ENCODE results near the gene CLDN19. TPM values are rescaled to one million over a fixed set of nuclear protein-coding genes. Genes with fewer than 3 reads are reported as not detected.
"Not testable (repeated sequence)": the region's sequence is repeated elsewhere in the genome, so short reads cannot be mapped to it uniquely, and the experiment has no call there.

Gene CLDN19
- total RNA-seq, 1 experiment from 2014 or later = not detected

DNA sequence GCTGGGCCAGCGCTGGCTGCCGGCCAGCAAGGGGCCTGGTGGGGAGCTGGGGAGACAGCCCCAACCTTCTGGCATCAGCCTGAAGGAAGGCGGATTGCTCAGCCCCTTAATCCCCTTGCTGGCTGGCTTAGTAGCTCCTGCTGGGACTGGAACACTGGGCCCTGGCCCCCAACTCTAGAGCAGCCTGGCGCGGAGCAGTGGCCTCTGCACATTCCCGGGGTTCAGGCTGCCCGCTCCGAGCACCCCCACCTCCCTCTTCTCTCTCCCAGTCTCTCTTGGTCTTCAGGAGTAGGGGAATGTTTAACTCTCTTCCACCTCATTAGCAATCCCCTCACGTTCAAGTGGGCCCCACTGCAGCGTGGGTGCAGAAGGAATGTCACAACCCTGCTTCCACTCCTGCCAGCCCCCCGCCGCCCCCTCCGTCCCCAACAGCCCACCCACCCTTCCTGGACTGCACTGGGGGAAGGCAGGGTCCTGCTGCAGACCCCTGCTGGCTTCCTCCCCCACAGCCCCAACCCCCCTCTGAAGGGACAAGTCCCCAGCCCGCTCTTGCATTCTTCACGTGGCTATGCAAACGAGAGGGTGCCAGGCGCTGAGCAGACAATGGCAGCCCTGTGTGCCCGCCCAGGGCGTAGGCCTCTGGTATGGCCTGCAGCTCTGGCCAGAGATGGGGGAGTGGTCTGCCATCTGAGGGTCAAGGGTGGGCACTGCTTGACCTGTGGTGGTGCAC is 980 bp upstream of the CLDN19 start:
- no peak for DNase-seq (ENCODE audit: extremely low read depth, low read depth)

DNA sequence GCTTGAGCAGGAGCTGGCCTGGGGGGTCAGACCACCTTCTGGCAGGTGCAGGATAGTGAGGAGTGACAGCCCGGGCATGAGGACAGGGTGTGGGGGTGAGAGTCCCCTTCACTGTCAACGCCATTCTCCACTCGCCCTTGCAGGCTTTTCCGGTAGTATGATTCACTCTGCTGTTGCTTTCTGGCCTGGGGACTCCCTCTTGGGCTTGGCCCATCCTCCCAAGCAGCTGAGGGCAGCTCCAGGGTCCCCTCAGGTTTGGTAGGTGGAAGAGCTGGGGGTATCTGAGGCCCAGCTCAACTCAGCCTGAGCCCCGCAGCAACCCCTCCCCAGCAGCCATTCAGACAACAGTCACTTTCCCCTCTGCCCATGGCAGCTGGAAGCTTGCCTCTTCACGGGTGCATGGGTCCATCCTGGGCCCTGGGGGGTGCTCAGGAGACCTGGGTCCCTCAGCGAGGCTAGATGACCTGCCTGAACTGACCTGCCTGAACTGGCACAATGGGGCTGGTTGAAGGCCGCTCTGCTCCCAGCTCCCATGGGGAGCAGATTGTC is 1.3 kb downstream of the CLDN19 start:
- no peak for DNase-seq (ENCODE audit: extremely low read depth, low read depth)

DNA sequence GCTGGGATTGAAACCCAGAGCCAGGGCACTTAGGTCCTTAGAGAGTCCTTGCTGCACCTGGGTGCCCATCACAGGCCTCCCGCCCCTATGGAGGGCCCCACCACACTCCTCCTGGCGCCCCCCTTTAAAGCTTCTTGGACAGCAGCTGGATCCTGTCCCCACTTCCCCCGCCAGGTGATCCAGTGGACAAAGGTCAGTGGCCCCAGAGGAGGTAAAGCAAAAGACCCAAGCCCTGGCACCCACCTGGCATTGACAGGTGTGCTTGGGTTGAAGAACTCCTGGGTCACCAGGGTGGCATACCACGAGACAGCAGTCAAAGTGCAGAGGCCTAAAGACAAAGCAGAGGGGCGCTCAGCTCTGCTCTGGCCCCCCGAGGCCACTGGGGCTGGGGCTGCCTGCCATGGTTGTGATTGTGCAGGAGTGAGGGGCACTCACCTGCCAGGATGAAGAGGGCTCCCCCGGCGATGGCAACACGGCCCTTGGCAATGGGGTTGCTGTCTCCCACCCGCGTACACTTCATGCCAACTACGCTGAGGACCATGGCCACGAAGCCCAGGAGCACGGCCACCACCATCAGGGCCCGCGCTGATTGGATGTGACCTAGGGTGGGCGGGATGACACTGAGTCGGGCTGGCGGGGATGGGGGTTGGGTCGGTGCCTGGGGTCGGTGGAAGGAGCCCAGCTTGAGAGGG is 1.9 kb downstream of the CLDN19 start:
- DNase-seq (ENCODE audit: extremely low read depth, low read depth) = no peak

DNA sequence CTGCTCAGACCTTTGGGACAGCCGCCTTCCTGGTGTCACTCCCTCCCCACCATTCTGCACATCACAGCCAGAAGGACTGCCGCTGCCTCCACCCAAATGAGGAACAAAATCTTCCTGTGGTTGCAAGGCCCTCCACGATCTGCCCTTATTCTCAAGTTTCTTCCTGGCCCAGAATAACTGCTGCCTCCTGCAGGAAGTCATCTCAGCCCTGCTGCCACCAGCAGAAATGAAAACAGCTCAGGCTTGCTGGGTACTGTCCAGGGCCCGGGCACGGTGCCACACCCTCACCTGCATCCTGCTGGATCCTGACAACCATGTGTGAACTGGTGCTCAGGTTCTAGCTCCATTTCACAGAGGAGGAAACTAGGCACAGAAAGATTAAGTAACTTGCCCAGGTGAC is 2.8 kb downstream of the CLDN19 start:
- no peak for DNase-seq (ENCODE audit: extremely low read depth, low read depth)

DNA sequence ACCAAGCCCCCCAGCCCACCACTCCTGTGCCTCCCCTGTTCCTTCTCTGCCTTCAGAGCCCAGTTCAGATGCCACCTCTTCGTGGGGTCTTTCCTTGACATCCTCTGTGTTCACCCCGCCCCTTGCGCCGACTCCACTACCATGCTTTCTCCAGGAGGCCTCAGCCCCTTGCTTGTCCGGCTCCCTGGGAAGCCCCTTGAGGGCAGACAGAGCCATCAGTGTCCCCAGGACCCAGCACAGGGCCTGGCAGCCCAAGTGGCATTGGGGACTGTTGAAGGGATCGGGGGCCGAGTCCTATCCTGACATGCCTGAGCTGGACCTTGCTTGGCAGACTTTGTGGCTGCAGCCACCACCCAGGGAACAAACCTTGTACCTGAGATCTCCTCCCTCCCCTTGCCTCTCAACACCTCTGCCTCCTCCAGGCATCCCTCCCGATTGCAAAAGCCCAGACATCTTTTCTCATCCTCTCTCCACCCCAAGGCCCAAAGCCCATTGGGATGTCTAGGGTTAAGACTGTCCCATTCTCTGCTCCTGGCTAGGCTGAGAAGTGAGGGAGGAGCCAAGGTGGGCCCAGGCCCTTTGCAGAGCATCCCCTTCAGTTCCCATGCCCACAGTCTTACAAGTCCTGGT is 3.4 kb downstream of the CLDN19 start:
- no peak for DNase-seq (ENCODE audit: extremely low read depth, low read depth)

DNA sequence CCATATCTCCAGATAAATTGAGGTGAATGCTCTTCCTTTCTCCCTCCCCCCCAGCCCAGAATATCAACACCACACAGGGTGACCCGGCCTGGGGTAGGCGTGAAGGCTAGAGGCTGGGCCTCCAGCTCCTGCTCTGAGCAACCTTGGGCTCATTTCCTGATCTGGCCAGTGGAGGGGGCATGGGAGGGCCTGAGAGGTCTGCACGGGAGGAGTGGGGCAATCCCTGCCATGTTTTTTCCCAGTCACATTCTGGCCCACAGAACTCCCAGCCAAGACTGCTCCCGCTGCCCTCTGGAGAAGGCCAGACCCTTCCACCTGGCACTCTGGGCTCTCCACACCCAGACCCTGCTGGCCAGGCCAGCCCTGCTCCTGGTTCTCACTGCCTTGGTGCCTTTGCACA is 3.9 kb downstream of the CLDN19 start:
- DNase-seq (ENCODE audit: extremely low read depth, low read depth) = peak; percentile 30

DNA sequence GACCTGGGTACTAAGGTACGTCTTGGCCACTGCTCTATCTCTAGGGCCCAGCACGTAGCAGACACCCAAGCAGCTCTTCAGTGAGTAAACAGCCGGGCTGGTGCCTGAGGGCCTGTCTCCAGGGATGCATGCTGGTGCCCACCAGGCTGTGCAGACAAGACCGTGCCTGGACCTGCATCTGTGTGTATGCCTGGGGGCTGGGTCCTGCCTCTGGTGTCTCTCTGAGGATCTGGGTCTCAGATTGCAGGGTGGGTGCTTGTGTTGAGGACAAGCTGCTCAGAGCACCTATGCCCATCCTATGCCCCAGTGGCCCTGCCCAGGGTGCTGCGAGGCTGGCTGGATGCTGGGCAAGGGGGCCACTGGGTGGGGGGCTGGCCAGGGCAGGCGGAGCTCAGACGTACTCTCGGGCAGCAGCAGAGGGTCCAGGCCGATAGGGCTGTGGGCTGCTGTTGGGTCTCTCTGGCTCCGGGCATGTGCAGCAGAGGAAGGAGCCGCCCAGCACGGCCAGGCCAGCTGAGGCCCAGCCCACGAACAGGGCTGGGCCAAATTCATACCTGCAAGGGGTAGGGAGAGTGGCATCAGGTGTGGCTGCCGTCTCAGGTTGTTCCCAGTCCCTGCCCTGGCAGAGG is 4.4 kb downstream of the CLDN19 start:
- no peak for DNase-seq (ENCODE audit: extremely low read depth, low read depth)

DNA sequence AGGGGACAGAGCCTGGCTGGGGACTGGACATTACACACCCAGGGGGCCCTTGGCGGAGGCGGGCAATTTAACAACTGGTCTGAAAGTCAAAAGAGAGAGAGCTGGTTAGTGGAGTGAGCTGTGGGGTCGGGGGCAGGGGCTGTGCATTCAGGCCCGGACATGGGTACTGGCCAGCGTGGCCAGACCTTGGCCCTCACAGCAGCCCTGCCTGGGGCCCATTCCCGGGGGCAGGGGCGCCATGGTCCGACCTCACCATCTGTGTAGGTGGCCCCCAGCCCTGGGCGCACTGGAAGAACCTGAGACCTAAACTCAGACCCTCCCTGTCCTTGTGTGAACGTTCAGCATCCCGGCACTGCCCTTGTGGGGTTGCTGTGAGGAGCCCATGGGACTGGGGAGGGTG is 5.0 kb downstream of the CLDN19 start:
- no peak for DNase-seq (ENCODE audit: extremely low read depth, low read depth)

DNA sequence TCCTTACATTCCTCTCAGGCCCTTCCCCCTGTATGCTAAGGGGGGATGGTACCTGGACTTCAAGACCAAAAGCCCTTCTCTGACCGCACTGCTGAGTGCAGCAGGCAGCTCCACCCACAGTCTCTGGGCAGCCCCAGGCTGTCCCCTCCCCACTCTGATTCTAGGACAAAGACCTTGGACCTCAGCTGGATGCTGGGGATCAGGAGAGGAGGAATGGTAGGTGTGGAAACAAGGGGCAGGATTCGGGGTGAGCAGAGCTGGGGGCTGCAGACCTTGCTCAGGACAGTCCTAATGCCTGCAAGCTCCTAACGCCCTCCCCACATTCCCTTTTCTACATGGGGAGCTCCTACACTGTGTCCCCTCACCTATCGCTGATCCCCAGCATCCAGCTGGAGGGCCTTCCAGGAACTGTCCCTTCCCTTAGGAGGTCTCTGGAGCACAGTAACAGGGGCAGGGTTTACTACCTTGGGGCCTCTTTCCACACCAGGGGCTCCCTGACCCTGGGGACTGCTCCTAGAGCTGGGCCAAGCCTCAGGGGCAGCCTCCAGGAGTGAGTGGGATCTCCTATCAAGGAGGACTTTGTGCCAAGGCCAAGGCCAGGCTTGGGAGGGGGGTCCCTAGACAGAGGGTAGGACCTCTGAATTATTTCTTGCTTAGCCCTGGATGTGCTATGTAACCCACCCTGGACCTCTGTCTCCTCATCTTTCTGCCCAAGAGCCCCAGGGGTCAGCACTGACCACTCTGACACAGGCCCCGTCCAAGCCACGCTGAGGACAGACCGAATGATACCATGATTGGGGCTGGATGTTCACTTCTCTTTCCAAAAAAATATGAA is 5.6 kb downstream of the CLDN19 start:
- no peak for DNase-seq (ENCODE audit: extremely low read depth, low read depth)

DNA sequence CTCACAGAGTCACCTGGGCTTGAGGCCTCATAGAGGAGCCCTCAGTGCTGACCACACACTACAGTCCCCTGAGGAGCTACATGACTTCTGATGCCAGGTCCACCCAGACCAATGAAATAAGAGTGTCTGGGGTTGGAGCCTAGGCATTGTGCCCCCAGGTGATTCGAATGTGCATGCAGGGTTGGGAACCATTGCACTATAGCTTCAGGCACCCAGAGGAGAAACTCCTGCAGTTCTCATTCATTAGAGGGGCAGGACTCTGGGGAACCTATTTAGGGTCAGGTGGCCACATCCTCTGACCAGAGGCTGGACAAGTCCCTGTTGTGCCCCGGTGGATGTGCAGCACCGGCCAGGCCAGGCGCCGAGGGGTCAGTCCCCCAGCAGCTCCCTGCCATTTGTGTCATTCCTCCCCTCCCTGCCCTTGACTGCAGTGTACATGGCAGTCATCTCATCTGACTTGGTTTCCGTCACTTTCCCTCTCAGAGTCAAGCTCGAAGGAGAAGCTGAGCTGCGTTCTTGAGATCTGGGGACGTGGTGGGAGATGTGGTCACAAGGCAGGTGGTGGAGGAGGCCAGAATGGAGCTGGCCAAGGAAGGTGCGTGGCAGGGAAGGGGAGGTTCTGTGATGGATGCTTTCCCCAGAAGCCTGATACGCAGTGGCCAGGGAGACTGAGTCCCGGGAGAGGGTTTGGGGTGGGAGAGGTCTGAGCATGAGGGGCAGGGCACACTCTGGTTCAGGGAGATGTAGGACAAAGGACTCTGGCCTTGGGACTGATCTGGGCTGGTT is 6.4 kb downstream of the CLDN19 start:
- no peak for DNase-seq (ENCODE audit: extremely low read depth, low read depth)

DNA sequence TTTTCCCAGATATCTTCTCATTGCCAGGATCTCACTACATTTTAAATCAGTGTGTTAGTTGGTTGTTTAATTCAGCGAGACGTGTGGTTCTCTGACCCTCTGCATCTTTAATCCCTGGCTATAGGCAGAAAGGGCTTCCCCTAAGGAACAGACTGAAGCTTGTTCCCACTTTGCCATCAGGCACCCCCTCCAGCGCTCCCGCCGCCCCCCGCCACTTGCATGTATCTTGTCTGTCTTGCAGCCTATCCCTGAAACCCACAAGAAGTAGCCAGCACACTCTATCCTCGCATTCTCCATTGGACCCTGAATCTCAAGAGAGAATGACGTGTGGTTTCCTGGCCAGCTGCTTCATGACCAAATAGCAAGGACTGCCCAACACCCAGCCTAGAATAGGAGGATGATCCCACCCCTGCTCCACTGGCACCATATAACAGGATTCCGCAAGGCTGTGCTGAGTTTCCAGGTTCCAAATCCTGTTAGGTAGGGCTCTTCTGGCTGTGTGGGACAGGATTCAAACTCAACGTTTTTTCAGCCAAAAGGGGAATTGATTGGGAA is 7.8 kb downstream of the CLDN19 start:
- no peak for DNase-seq (ENCODE audit: extremely low read depth, low read depth)

DNA sequence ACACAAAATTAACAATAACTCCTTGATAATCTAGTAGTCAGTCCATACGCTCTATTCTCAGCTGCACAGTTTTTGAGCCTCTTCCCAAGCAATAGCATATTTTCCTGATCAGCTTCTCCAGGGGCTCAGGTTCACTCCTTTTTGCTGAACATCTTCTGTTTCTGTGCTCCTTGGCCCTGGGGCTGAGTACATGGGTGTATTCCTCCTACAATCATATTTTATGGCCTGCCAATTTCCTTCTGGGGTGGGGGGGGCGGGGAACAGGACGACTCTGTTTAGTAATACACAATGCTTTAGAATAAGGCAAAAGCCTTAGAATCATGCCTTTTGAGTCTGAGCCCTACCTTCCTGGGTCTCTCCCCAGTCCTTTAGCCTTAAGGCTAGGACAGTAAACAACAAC is 8.5 kb downstream of the CLDN19 start:
- DNase-seq (ENCODE audit: extremely low read depth, low read depth) = no peak

DNA sequence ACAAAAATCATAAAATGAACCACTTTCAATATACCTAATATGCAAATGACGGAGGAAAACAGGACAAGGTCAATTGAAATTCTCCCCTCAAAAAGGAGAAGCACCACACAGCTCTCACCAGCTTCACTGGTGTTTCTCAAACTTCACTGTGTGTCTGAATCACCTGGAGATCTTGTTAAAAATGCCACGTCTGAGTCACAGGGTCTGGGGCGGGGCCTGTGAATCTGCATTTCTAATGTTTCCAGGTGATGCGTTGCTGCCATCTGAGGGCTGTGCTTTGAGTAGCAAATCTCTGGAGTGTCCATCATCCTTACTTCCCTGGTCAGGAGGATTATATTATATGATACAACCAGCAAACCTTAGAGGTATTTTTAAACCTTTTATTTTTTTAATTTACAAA is 9.0 kb downstream of the CLDN19 start:
- DNase-seq (ENCODE audit: extremely low read depth, low read depth) = peak; percentile 6

DNA sequence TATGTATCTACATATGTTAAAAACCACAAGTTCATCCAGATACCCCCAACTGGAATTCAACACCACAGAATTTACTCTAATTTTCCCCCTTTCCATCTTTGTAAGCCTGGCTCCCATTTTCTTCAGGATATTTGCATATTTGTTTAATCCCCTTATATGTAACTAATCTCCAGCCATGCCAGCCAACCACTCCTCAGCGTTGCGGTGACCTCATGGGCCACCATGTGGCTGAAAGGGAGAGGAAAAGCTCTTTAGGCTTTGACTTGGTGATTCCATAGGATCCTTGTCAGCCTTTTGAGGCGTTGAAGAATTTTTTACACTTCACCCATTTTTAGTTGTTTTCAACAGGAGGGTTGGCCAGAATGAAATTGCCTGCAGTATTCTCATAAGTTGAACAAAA is 10.0 kb downstream of the CLDN19 start:
- DNase-seq (ENCODE audit: extremely low read depth, low read depth) = no peak

DNA sequence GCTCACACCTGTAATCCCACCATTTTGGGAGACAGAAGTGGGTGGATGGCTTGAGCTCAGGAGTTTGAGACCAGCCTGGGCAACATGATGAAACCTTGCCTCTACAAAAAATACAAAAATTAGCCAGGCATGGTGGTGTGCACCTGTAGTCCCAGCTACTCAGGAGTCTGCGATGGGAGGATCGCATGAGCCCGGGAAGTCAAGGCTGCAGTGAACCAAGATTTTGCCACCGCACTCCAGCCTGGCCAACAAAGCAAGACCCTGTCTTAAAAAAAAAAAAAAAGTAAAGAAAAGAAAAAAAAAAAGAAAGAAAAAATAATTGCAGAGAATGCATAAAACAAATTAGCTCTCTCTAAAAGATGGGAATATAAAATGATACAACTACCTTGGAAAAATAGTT is 14.2 kb downstream of the CLDN19 start:
- DNase-seq (ENCODE audit: extremely low read depth, low read depth) = not testable (repeated sequence)

DNA sequence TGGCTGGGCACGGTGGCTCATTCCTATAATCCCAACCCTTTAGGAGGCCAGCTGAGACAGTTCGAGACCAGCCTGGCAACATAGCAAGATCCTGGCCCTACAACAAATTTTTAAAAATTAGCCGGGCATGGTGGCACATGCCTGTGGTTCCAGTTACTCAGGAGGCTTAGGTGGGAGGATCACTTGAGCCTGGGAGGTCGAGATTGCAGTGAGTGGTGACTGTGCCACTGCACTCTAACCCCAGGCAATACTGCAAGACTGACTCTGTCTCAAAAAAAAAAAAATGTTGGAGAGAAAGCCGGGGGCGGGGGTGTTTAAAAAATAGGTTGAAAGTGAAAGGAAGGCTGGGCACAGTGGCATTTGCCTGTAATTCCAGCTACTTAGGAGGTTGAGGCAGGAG is 16.5 kb downstream of the CLDN19 start:
- no peak for DNase-seq (ENCODE audit: extremely low read depth, low read depth)

DNA sequence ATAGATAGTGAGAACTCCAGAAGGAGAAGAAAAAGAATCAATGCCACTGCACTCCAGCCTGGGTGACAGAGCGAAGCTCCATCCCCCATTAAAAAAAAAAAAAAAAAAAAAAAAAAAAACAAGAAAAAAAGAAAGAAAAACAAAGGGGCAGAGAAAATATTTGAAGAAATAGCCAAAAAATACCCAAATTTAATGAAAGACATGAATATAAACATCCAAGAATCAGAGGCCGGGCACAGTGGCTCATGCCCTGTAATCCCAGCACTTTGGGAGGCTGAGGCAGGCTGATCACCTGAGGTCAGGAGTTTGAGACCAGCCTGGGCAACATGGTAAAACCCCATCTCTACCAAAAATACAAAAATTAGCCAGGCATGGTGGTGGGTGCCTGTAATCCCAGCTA is 17.6 kb downstream of the CLDN19 start:
- not testable (repeated sequence) for DNase-seq (ENCODE audit: extremely low read depth, low read depth)

DNA sequence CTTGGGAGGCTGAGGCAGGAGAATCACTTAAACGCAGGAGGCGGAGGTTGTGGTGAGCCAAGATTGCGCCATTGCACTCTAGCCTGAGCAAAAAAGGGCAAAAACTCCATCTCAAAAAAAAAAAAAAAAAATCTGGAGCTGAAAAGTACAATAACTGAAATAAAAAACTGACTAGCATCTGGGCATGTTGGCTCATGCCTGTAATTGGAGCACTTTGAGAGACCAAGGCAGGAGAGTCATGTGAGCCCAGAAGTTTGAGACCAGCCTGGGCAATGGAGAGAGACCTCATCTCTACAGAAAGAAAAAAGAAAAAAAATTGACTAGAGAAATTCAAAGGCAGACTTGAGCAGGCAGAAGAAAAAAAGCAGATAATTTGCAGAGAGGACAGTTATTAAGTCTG is 18.1 kb downstream of the CLDN19 start:
- DNase-seq (ENCODE audit: extremely low read depth, low read depth) = no peak

DNA sequence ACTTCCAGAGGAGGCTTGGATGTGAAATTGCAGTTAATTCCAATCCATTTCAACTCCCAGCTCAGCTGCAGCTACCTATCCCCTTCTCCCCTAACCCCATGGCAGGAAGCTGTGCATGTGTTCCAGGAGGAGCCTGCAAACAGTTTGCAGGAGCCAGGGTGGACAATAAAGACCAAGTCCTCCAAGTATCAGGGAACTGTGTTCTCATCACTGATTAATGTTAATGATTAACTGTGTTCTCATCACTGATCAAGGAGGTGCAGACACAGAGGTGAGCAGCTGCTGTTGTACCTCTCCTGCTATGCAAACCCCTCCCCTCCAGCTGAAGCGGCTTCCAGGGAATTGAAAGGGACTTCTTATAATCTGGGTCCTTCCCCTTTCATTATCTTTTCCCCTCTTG is 19.2 kb downstream of the CLDN19 start:
- DNase-seq (ENCODE audit: extremely low read depth, low read depth) = no peak

Data from NCI-H460 (cell line).